Psoas muscle (tissue), 8 donors: Measurements from ENCODE around the gene RPTOR. TPM values are rescaled to one million over a fixed set of nuclear protein-coding genes. Genes with fewer than 3 reads are reported as not detected.

Experiments
- ATAC-seq, 4 donors: fragments of 200-7000 bp; cut with Tn5 transposase; one replicate each; pipeline ENCODE4 v1.9.1; 2020; ENCODE audit warnings: moderate library complexity in 3 of 4, mild to moderate bottlenecking in 2 of 4
- DNase-seq, 2 donors: peaks; one replicate each; pipeline ENCODE4 v3.0.0-alpha.2; 2020
- H3K27ac ChIP-seq: fragments of 200-600 bp; one replicate; pipeline ENCODE4 v1.8.0; 2022
- H3K27me3 ChIP-seq, 3 donors: fragments of 200-600 bp in 1 of 3; one replicate each; pipeline versions ENCODE4 v1.6.1 to v1.8.0; 2013 to 2022; ENCODE audit warnings: low read length in 2 of 3, mild to moderate bottlenecking in 2 of 3, moderate library complexity in 1 of 3; ENCODE audit not compliant: insufficient read depth in 3 of 3
- H3K36me3 ChIP-seq, 2 donors: fragments of 200-600 bp in 1 of 2; one replicate each; pipeline versions ENCODE4 v1.6.1 to v1.8.0; 2013 to 2022; ENCODE audit warnings: low read depth in 1 of 2, mild to moderate bottlenecking in 1 of 2, moderate library complexity in 1 of 2; ENCODE audit not compliant: insufficient read depth in 1 of 2
- H3K4me1 ChIP-seq: fragments of 200-600 bp; one replicate; pipeline ENCODE4 v1.8.0; 2022
- H3K4me3 ChIP-seq: fragments of 200-600 bp; one replicate; pipeline ENCODE4 v1.8.0; 2022; ENCODE audit warnings: mild to moderate bottlenecking
- H3K9me3 ChIP-seq: fragments of 200-600 bp; one replicate; pipeline ENCODE4 v1.8.0; 2022
- WGBS, 3 donors: extraction: QIAGEN DNeasy Blood & Tissue Kit; methylation state at CpG; one replicate each; pipeline versions ENCODE4 v1.1.6 to v1.1.7; 2013; 5-methylcytosine and 5-hydroxymethylcytosine counted together
- intact Hi-C, 2 donors: fragments of 100-400 bp; cut with DNase I; formaldehyde crosslinking; loops; one replicate each; pipeline versions ENCODE4 v1.11.0 to v1.14.2; 2022
- polyA plus RNA-seq, 3 donors: library from polyadenylated mRNA; stranded (reverse); fragments of 200-250 nt; gene quantifications; one replicate each; pipeline ENCODE4 v1.2.3, GENCODE V29; 2013
- total RNA-seq, 4 donors: library from RNA; stranded (reverse); fragmentation: NEBNext Ultra II Directional in 2 of 4; extraction: Animal tissue kit (Norgen Biotek cat#: 25700) in 2 of 4; gene quantifications; one replicate each; pipeline versions ENCODE4 v1.2.1 to v1.2.4, GENCODE V29; 2021 to 2023
- TF ChIP-seq, protein P1 (sequence below): fragments of 200-600 bp; IDR thresholded peaks from one replicate; pipeline ENCODE4 v1.8.0; 2022; ENCODE audit warnings: antibody characterized with exemption
- donor health status: healthy with polysubstance abuse.
- donor health status: DM: no; HTN: no; CAD: no; lungs with moderate emphysema.
- donor health status: Bipolar disorder and iron deficiency.
- donor health status: healthy.
- donor health status: DM: yes; HTN: yes; CAD: no.
- donor health status: DM: no; HTN: no; CAD: no.
- donor health status: DM: no; HTN: no; CAD: no.
- donor health status: DM: yes; HTN: yes; CAD: no.

RPTOR gene
- total and polyA plus RNA-seq, 7 donors, result 13.6 to 82.2 (median 32.5) TPM

DNA sequence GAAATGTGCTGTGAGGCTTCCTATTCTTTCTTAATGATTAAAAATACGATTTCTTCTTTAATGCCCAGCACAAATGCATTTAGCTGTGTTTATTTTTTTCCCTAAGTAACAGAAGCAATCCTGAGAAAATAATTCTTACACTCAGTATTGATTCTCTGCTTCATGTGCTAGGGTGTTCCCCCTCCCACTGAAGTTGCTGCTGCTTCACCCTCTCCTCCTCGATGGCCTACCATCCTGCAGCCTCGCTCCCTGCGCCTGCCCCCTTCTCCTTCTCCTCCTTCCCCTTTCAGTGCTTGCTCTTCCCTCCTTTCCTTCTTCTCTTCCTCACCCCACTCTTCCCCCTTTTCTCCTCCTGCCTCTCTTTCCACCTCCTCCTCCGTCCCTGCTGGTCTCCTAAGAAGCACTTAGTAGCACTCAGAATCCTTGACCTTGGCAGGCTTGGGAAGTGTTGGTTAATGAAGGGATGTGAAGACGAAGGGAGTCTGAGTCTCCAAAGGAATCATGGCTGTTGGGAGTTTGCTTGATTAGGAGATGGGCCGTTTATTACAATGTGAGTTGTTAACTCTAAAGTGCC lies 119.7 kb downstream of the RPTOR start:
- H3K4me3 ChIP-seq, result no peak overlapping the region
- H3K36me3 ChIP-seq, result no peaks in the 10 kb centered on the region
- WGBS, 3 donors, result 52 to 60% (median 57%) methylated on average over 7 of the region's 7 CpGs
- no peaks in the 10 kb centered on the region for H3K4me1 ChIP-seq
- H3K27ac ChIP-seq, result no peak overlapping the region
- intact Hi-C loops, result no loop called here
- DNase-seq (peak in 1 of 2 donors; percentile 26), ATAC-seq (peak in 1 of 4 donors; percentile 24)
- TF ChIP-seq, protein P1, sequence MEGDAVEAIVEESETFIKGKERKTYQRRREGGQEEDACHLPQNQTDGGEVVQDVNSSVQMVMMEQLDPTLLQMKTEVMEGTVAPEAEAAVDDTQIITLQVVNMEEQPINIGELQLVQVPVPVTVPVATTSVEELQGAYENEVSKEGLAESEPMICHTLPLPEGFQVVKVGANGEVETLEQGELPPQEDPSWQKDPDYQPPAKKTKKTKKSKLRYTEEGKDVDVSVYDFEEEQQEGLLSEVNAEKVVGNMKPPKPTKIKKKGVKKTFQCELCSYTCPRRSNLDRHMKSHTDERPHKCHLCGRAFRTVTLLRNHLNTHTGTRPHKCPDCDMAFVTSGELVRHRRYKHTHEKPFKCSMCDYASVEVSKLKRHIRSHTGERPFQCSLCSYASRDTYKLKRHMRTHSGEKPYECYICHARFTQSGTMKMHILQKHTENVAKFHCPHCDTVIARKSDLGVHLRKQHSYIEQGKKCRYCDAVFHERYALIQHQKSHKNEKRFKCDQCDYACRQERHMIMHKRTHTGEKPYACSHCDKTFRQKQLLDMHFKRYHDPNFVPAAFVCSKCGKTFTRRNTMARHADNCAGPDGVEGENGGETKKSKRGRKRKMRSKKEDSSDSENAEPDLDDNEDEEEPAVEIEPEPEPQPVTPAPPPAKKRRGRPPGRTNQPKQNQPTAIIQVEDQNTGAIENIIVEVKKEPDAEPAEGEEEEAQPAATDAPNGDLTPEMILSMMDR, result no peak
- H3K9me3 ChIP-seq, result no peaks in the 10 kb centered on the region
- H3K27me3 ChIP-seq, result no peaks in the 10 kb centered on the region

GRCh38 chr17:80665792-80666191 lies 121.2 kb downstream of the RPTOR start:
- intact Hi-C loops, result no loop called here
- ATAC-seq (no peak), DNase-seq (peak in 1 of 2 donors; percentile 9)
- 86 to 90% (median 88%) methylated on average over 11 of the region's 11 CpGs for WGBS, 3 donors
- Histone ChIP-seq H3K27ac (no peak overlapping the region), H3K4me1 (no peaks in the 10 kb centered on the region), H3K27me3 (no peaks in the 10 kb centered on the region), H3K4me3 (no peak overlapping the region), H3K9me3 (no peaks in the 10 kb centered on the region), H3K36me3 (no peaks in the 10 kb centered on the region)
- TF ChIP-seq, protein P1, result no peak

GRCh38 chr17:80666867-80667266 lies 122.2 kb downstream of the RPTOR start:
- 93 to 98% (median 97%) methylated on average over 12 of the region's 12 CpGs for WGBS, 3 donors
- no peak overlapping the region for H3K27ac ChIP-seq
- no peaks in the 10 kb centered on the region for H3K9me3 ChIP-seq
- no peak overlapping the region for H3K4me3 ChIP-seq
- ATAC-seq (no peak), DNase-seq (peak in 1 of 2 donors; percentile 15)
- intact Hi-C loops, result no loop called here
- no peaks in the 10 kb centered on the region for H3K4me1 ChIP-seq
- H3K27me3 ChIP-seq, result no peaks in the 10 kb centered on the region
- TF ChIP-seq, protein P1, result no peak
- no peaks in the 10 kb centered on the region for H3K36me3 ChIP-seq

GRCh38 chr17:80667462-80668277 lies 123.0 kb downstream of the RPTOR start:
- H3K4me3 ChIP-seq, result no peak overlapping the region
- no peaks in the 10 kb centered on the region for H3K27me3 ChIP-seq
- ATAC-seq (no peak), DNase-seq (no peak)
- intact Hi-C loops, result no loop called here
- no peaks in the 10 kb centered on the region for H3K9me3 ChIP-seq
- 86 to 91% (median 87%) methylated on average over 12 of the region's 12 CpGs for WGBS, 3 donors
- H3K27ac ChIP-seq, result no peak overlapping the region
- H3K36me3 ChIP-seq, result no peaks in the 10 kb centered on the region
- TF ChIP-seq, protein P1, result no peak
- no peaks in the 10 kb centered on the region for H3K4me1 ChIP-seq
